CD14-positive monocyte (primary cell): ENCODE measurements around the gene ZBTB4. TPM values are rescaled to one million over a fixed set of nuclear protein-coding genes. Genes with fewer than 3 reads are reported as not detected.

Experiments
- DNase-seq, 3 donors: peaks; one replicate each; pipeline ENCODE4 v3.0.0-alpha.2; 2011 to 2022
- H2AFZ ChIP-seq: 2 replicates; pipeline ENCODE4 v1.6.0; 2012; ENCODE audit warnings: mild to moderate bottlenecking, low read depth, low read length, inconsistent platforms; ENCODE audit not compliant: insufficient read depth, poor library complexity, severe bottlenecking
- H3K27ac ChIP-seq, 2 donors: 1 replicate in 1 of 2; 2 replicates in 1 of 2; pipeline ENCODE4 v1.5.1; 2012 to 2013; ENCODE audit warnings: low read length in 2 of 2, control low read depth in 1 of 2, inconsistent platforms in 1 of 2, low read depth in 1 of 2, mild to moderate bottlenecking in 1 of 2
- H3K27me3 ChIP-seq, 2 donors: one replicate each; pipeline versions ENCODE4 v1.6.0 to v1.6.1; 2011 to 2013; ENCODE audit warnings: low read length in 2 of 2; ENCODE audit not compliant: control insufficient read depth in 2 of 2, insufficient read depth in 2 of 2
- H3K36me3 ChIP-seq, 2 donors: replicated peaks in 1 of 2; 1 replicate in 1 of 2; 2 replicates in 1 of 2; pipeline versions ENCODE4 v1.5.1 to v1.6.1; 2012 to 2013; ENCODE audit warnings: low read length in 2 of 2, control low read depth in 1 of 2, inconsistent platforms in 1 of 2, mild to moderate bottlenecking in 1 of 2; ENCODE audit not compliant: insufficient read depth in 2 of 2, control insufficient read depth in 1 of 2
- H3K4me1 ChIP-seq, 2 donors: 1 replicate in 1 of 2; 2 replicates in 1 of 2; pipeline versions ENCODE4 v1.5.1 to v1.6.1; 2012 to 2013; ENCODE audit warnings: low read length in 2 of 2, control low read depth in 1 of 2, inconsistent platforms in 1 of 2, mild to moderate bottlenecking in 1 of 2, moderate library complexity in 1 of 2; ENCODE audit not compliant: insufficient read depth in 2 of 2, control insufficient read depth in 1 of 2
- H3K4me2 ChIP-seq: replicated peaks from 2 replicates; pipeline ENCODE3; 2012; ENCODE audit warnings: low read length, moderate library complexity, mild to moderate bottlenecking; ENCODE audit not compliant: poor library complexity, severe bottlenecking; ENCODE audit errors: extremely low read depth
- H3K4me3 ChIP-seq, 3 experiments: fragments of 200-600 bp in 1 of 3; sonication (generic) in 1 of 3; replicated peaks in 1 of 3; 1 replicate in 2 of 3; 2 replicates in 1 of 3; pipeline ENCODE4 v1.5.1; 2011 to 2013; ENCODE audit warnings: low read length in 3 of 3, mild to moderate bottlenecking in 3 of 3, control low read depth in 2 of 3, low read depth in 2 of 3, inconsistent platforms in 1 of 3, moderate library complexity in 1 of 3
- H3K79me2 ChIP-seq: 2 replicates; pipeline ENCODE4 v1.6.0; 2012; ENCODE audit warnings: mild to moderate bottlenecking, control low read depth, inconsistent platforms, low read length, moderate library complexity; ENCODE audit not compliant: insufficient read depth
- H3K9ac ChIP-seq: 2 replicates; pipeline ENCODE4 v1.6.0; 2017; ENCODE audit warnings: low read length, mild to moderate bottlenecking; ENCODE audit not compliant: insufficient read depth, poor library complexity, severe bottlenecking
- H3K9me3 ChIP-seq, 2 donors: replicated peaks in 1 of 2; 1 replicate in 1 of 2; 2 replicates in 1 of 2; pipeline versions ENCODE4 v1.5.1 to v1.6.1; 2012 to 2013; ENCODE audit warnings: low read length in 2 of 2, control low read depth in 1 of 2; ENCODE audit not compliant: control insufficient read depth in 1 of 2, insufficient read depth in 1 of 2
- H4K20me1 ChIP-seq: 2 replicates; pipeline ENCODE4 v1.6.0; 2012; ENCODE audit warnings: mild to moderate bottlenecking, low read length, control low read depth, moderate library complexity; ENCODE audit not compliant: insufficient read depth
- H3K27ac Mint-ChIP-seq, 7 donors: one replicate each; pipeline ENCODE4 v1.8.0; 2020; ENCODE audit warnings: mild to moderate bottlenecking in 7 of 7, mixed read lengths in 7 of 7, moderate library complexity in 6 of 7, inconsistent platforms in 2 of 7
- H3K27me3 Mint-ChIP-seq, 3 donors: one replicate each; pipeline ENCODE4 v1.8.0; 2021 to 2022; ENCODE audit warnings: low read depth in 3 of 3, mild to moderate bottlenecking in 3 of 3, mixed read lengths in 3 of 3, moderate library complexity in 3 of 3, inconsistent platforms in 1 of 3
- H3K36me3 Mint-ChIP-seq, 2 donors: one replicate each; pipeline ENCODE4 v1.8.0; 2020; ENCODE audit warnings: mixed read lengths in 2 of 2, inconsistent platforms in 1 of 2, mild to moderate bottlenecking in 1 of 2
- H3K4me1 Mint-ChIP-seq: one replicate; pipeline ENCODE4 v1.8.0; 2020; ENCODE audit warnings: mild to moderate bottlenecking, mixed read lengths
- H3K4me3 Mint-ChIP-seq, 2 donors: one replicate each; pipeline ENCODE4 v1.8.0; 2020; ENCODE audit warnings: mild to moderate bottlenecking in 2 of 2, mixed read lengths in 2 of 2, moderate library complexity in 1 of 2
- H3K9me3 Mint-ChIP-seq, 7 donors: one replicate each; pipeline ENCODE4 v1.8.0; 2020 to 2022; ENCODE audit warnings: mixed read lengths in 7 of 7, mild to moderate bottlenecking in 6 of 7, moderate library complexity in 6 of 7, inconsistent platforms in 2 of 7
- CTCF ChIP-seq: fragments of 200-600 bp; IDR thresholded peaks from one replicate; pipeline ENCODE4 v1.8.0; 2022; ENCODE audit warnings: antibody characterized with exemption, mild to moderate bottlenecking
- WGBS: methylation state at CpG from one replicate; pipeline ENCODE4 v1.1.5; 2013; ENCODE audit warnings: missing lambda C conversion rate; ENCODE audit not compliant: insufficient coverage; 5-methylcytosine and 5-hydroxymethylcytosine counted together
- intact Hi-C, 2 donors: fragments of 100-400 bp; cut with micrococcal nuclease; formaldehyde crosslinking; loops; one replicate each; pipeline versions ENCODE4 v1.15.0 to v1.15.1; 2023
- polyA plus RNA-seq, 3 donors: library from polyadenylated mRNA; depleted of rRNA in 1 of 3; unstranded in 2 of 3; stranded (reverse) in 1 of 3; fragments of 300-500 nt in 2 of 3; fragments of >200 nt in 1 of 3; fragmentation: Illumina TruSeq in 2 of 3; gene quantifications; 1 replicate in 2 of 3; 2 replicates in 1 of 3; pipeline ENCODE4 v1.2.3, GENCODE V29; 2012 to 2021

ZBTB4 gene
- polyA plus RNA-seq, 3 donors = 3.4 to 8.1 (median 4.4) TPM

GRCh38 chr17:7468804-7469389 is 10.5 kb downstream of the ZBTB4 start:
- Histone ChIP-seq H3K4me1 (peaks cover 21 to 28% of the 10 kb centered on the region in 2 donors), H3K4me2 (no peak overlapping the region), H3K36me3 (peaks cover 8 to 14% of the 10 kb centered on the region in 2 donors), H3K79me2 (peaks cover 34% of the 10 kb centered on the region), H4K20me1 (no peaks in the 10 kb centered on the region), H3K27ac (no peak overlapping the region), H3K4me3 (no peak overlapping the region), H3K9ac (no peak overlapping the region), H3K27me3 (no peaks in the 10 kb centered on the region), H3K9me3 (no peaks in the 10 kb centered on the region), H2AFZ (no peak overlapping the region)
- WGBS = 97% methylated on average over 6 of the region's 12 CpGs
- Mint-ChIP-seq H3K36me3 (peaks cover 12 to 26% of the 10 kb centered on the region in 2 donors), H3K27ac (no peak overlapping the region), H3K9me3 (no peaks in the 10 kb centered on the region), H3K27me3 (no peaks in the 10 kb centered on the region), H3K4me3 (no peak overlapping the region), H3K4me1 (peaks cover 26% of the 10 kb centered on the region)
- TF ChIP-seq CTCF = no peak
- no peak for DNase-seq
- intact Hi-C loops = no loop called here

GRCh38 chr17:7468290-7468689 is 11.1 kb downstream of the ZBTB4 start:
- WGBS = 98% methylated on average over 9 of the region's 11 CpGs
- Histone ChIP-seq H3K36me3 (peaks cover 14 to 20% of the 10 kb centered on the region in 2 donors), H3K9me3 (no peaks in the 10 kb centered on the region), H3K27ac (no peak overlapping the region), H3K79me2 (peaks cover 28% of the 10 kb centered on the region), H3K4me1 (peaks cover 21 to 28% of the 10 kb centered on the region in 2 donors), H3K4me2 (no peak overlapping the region), H3K27me3 (no peaks in the 10 kb centered on the region), H4K20me1 (no peaks in the 10 kb centered on the region), H2AFZ (no peak overlapping the region), H3K9ac (no peak overlapping the region), H3K4me3 (no peak overlapping the region)
- H3K4me3 Mint-ChIP-seq = no peak overlapping the region
- no peak for DNase-seq
- peaks cover 18 to 32% of the 10 kb centered on the region in 2 donors for H3K36me3 Mint-ChIP-seq
- no peak for TF ChIP-seq CTCF
- no peaks in the 10 kb centered on the region for H3K9me3 Mint-ChIP-seq
- H3K4me1 Mint-ChIP-seq = peaks cover 26% of the 10 kb centered on the region
- peak overlapping the region in 2 of 7 donors; percentile 32 to 88 for H3K27ac Mint-ChIP-seq
- H3K27me3 Mint-ChIP-seq = no peaks in the 10 kb centered on the region
- intact Hi-C loops = no loop called here
